Loucy (cell line): ENCODE measurements around the gene GNB1.

Experiments
- EZH2phosphoT487 ChIP-seq: fragments of 200-600 bp; IDR thresholded peaks from 2 replicates; pipeline ENCODE4 v1.6.1; 2018; ENCODE audit warnings: antibody characterized with exemption, mild to moderate bottlenecking, moderate library complexity, borderline replicate concordance
- TF ChIP-seq, protein P1 (sequence below): fragments of 200-600 bp; sonication (generic); conservative IDR thresholded peaks from 2 replicates; pipeline ENCODE4 v1.5.1; 2014; ENCODE audit warnings: mild to moderate bottlenecking, antibody characterized with exemption, low read length

DNA sequence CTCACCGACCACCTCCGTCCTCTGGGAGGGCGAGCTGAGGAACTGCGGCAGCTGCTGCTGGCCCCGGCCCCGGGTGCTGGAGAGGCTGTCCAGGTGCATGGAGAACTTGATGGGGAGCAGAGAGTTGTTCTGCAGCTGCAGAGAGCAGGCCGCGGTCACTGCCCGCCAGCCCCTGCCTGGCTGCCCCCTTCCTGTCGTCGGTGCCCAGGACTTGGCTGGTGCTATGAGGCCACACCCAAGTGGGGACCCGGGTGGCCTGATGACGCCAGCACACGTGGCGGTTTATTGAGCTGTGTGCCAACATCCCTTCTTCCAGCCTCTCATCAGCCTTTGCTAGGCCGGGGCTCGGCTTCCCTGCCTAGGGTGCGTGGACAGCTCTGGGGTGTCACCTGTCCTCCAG, 33.5 kb upstream of the GNB1 start:
- TF ChIP-seq, protein P1, sequence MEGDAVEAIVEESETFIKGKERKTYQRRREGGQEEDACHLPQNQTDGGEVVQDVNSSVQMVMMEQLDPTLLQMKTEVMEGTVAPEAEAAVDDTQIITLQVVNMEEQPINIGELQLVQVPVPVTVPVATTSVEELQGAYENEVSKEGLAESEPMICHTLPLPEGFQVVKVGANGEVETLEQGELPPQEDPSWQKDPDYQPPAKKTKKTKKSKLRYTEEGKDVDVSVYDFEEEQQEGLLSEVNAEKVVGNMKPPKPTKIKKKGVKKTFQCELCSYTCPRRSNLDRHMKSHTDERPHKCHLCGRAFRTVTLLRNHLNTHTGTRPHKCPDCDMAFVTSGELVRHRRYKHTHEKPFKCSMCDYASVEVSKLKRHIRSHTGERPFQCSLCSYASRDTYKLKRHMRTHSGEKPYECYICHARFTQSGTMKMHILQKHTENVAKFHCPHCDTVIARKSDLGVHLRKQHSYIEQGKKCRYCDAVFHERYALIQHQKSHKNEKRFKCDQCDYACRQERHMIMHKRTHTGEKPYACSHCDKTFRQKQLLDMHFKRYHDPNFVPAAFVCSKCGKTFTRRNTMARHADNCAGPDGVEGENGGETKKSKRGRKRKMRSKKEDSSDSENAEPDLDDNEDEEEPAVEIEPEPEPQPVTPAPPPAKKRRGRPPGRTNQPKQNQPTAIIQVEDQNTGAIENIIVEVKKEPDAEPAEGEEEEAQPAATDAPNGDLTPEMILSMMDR = no peak
- TF ChIP-seq EZH2phosphoT487 = no peak
